Measurements from ENCODE around the gene LRCOL1. TPM values are rescaled to one million over a fixed set of nuclear protein-coding genes. Genes with fewer than 3 reads are reported as not detected.
A peak's percentile ranks its signal among the peaks of the same experiment; 100 is the strongest.

Gene LRCOL1
- total RNA-seq, 2 experiments from 2014 or later: not detected

- intact Hi-C loops (cut with DNase I, micrococcal nuclease): no loop called here
- H3K4me3 Mint-ChIP-seq: no peak overlapping the region
- H3K27me3 Mint-ChIP-seq: peaks cover 57% of the 10 kb centered on the region
- peaks cover 19% of the 10 kb centered on the region for H3K4me1 ChIP-seq (ENCODE audit: insufficient read depth, low read length)
- H3K27ac ChIP-seq (ENCODE audit: low read depth in 1 of 2, low read length in 2 of 2): no peak overlapping the region
- no peak overlapping the region for H3K27ac Mint-ChIP-seq
- peaks cover 0 to 22% of the 10 kb centered on the region in 2 experiments for H3K9me3 ChIP-seq (ENCODE audit: control insufficient read depth in 1 of 2, insufficient read depth in 1 of 2, low read length in 2 of 2)
- H3K4me1 Mint-ChIP-seq (ENCODE audit: low read depth): peaks cover 13% of the 10 kb centered on the region
- DNase-seq (peak in 1 of 14 experiments; percentile 16), ATAC-seq (ENCODE audit: poor library complexity) (peak; percentile 30)
- peaks cover 21 to 43% of the 10 kb centered on the region in 2 experiments for H3K27me3 ChIP-seq (ENCODE audit: control insufficient read depth in 1 of 2, insufficient read depth in 2 of 2, low read length in 2 of 2)
- no peaks in the 10 kb centered on the region for H3K36me3 ChIP-seq (ENCODE audit: insufficient read depth, low read length)
- no peaks in the 10 kb centered on the region for H3K9me3 Mint-ChIP-seq
- H3K36me3 Mint-ChIP-seq (ENCODE audit: low read depth): no peaks in the 10 kb centered on the region
- ChIA-PET POLR2A (no interaction called here), CTCF (interaction anchor here (1.7 kb wide), 1 partner anchor 11 kb away, joined by 4 read pairs; no protein-coding TSS in a partner anchor)
- no peak overlapping the region for H3K4me3 ChIP-seq (ENCODE audit: low read length)
- TF ChIP-seq CTCF (IDR thresholded peaks at IDR 0.05): no peak
Observed at GRCh38 chr12:132604151-132604618, 6.2 kb downstream of the LRCOL1 start.

- H3K27ac ChIP-seq (ENCODE audit: low read depth in 1 of 2, low read length in 2 of 2): no peak overlapping the region
- DNase-seq (peak in 1 of 14 experiments; percentile 17), ATAC-seq (ENCODE audit: poor library complexity) (no peak)
- peaks cover 24% of the 10 kb centered on the region for H3K4me1 ChIP-seq (ENCODE audit: insufficient read depth, low read length)
- Mint-ChIP-seq H3K36me3 (ENCODE audit: low read depth) (no peaks in the 10 kb centered on the region), H3K9me3 (no peaks in the 10 kb centered on the region), H3K27ac (no peak overlapping the region), H3K4me3 (no peak overlapping the region), H3K4me1 (ENCODE audit: low read depth) (peaks cover 18% of the 10 kb centered on the region), H3K27me3 (peaks cover 55% of the 10 kb centered on the region)
- no peak overlapping the region for H3K4me3 ChIP-seq (ENCODE audit: low read length)
- CTCF ChIA-PET: interaction anchor here (1.7 kb wide), 1 partner anchor 11 kb away, joined by 4 read pairs; no protein-coding TSS in a partner anchor
- POLR2A ChIA-PET: no interaction called here
- peaks cover 0 to 22% of the 10 kb centered on the region in 2 experiments for H3K9me3 ChIP-seq (ENCODE audit: control insufficient read depth in 1 of 2, insufficient read depth in 1 of 2, low read length in 2 of 2)
- H3K27me3 ChIP-seq (ENCODE audit: control insufficient read depth in 1 of 2, insufficient read depth in 2 of 2, low read length in 2 of 2): peaks cover 21 to 37% of the 10 kb centered on the region in 2 experiments
- intact Hi-C loops (cut with DNase I, micrococcal nuclease): no loop called here
- no peaks in the 10 kb centered on the region for H3K36me3 ChIP-seq (ENCODE audit: insufficient read depth, low read length)
- TF ChIP-seq CTCF (IDR thresholded peaks at IDR 0.05): no peak
Observed at GRCh38 chr12:132603240-132604150, 6.9 kb downstream of the LRCOL1 start.

- Mint-ChIP-seq H3K4me1 (ENCODE audit: low read depth) (peaks cover 20% of the 10 kb centered on the region), H3K4me3 (no peak overlapping the region), H3K27ac (no peak overlapping the region), H3K27me3 (peaks cover 47% of the 10 kb centered on the region), H3K36me3 (ENCODE audit: low read depth) (no peaks in the 10 kb centered on the region), H3K9me3 (no peaks in the 10 kb centered on the region)
- Histone ChIP-seq H3K27ac (ENCODE audit: low read depth in 1 of 2, low read length in 2 of 2) (no peak overlapping the region), H3K27me3 (ENCODE audit: control insufficient read depth in 1 of 2, insufficient read depth in 2 of 2, low read length in 2 of 2) (peaks cover 21 to 34% of the 10 kb centered on the region in 2 experiments), H3K9me3 (ENCODE audit: control insufficient read depth in 1 of 2, insufficient read depth in 1 of 2, low read length in 2 of 2) (peaks cover 0 to 22% of the 10 kb centered on the region in 2 experiments), H3K4me3 (ENCODE audit: low read length) (no peak overlapping the region), H3K4me1 (ENCODE audit: insufficient read depth, low read length) (peaks cover 25% of the 10 kb centered on the region), H3K36me3 (ENCODE audit: insufficient read depth, low read length) (no peaks in the 10 kb centered on the region)
- DNase-seq: no peak
- intact Hi-C loops (cut with DNase I, micrococcal nuclease): no loop called here
- no peak for TF ChIP-seq CTCF (IDR thresholded peaks at IDR 0.05)
- ChIA-PET CTCF (interaction anchor here (1.7 kb wide), 1 partner anchor 12 kb away, joined by 4 read pairs; no protein-coding TSS in a partner anchor), POLR2A (no interaction called here)
- no peak for ATAC-seq (ENCODE audit: poor library complexity)
Observed at GRCh38 chr12:132602572-132603239, 7.7 kb downstream of the LRCOL1 start.
